ENCODE data around the gene AATF. TPM values are rescaled to one million over a fixed set of nuclear protein-coding genes. Genes with fewer than 3 reads are reported as not detected.

Gene AATF
- total RNA-seq, 1 experiment from 2014 or later = 54.7 TPM

- in situ Hi-C loops (cut with HindIII; ENCODE audit: low sequenced_read_pairs) = no loop called here
- DNase-seq (ENCODE audit: low spot score) = no peak
Measured at GRCh38 chr17:36951084-36951789, 2.5 kb downstream of the AATF start.

DNA sequence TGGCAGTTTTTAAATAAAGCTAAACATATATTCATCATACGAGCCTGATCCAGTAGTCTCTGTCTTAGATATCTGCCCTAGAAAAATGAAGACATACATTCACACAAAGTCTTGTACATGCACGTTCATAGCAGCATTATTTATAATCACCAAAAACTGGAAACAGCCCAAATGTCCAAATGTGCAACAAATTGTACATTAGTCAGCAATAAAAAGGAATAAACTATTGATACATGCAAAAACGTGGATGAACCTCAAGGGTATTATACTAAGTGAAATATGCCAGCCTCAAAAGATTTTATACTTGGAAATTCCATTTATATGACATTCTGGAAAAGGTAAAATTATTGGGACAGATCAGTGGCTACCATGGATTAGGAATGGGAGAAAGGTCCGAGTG, 22.8 kb downstream of the AATF start:
- no peak for DNase-seq (ENCODE audit: low spot score)
- in situ Hi-C loops (cut with HindIII; ENCODE audit: low sequenced_read_pairs) = no loop called here

- no peak for DNase-seq (ENCODE audit: low spot score)
Measured at GRCh38 chr17:36972186-36972700, 23.5 kb downstream of the AATF start.

DNA sequence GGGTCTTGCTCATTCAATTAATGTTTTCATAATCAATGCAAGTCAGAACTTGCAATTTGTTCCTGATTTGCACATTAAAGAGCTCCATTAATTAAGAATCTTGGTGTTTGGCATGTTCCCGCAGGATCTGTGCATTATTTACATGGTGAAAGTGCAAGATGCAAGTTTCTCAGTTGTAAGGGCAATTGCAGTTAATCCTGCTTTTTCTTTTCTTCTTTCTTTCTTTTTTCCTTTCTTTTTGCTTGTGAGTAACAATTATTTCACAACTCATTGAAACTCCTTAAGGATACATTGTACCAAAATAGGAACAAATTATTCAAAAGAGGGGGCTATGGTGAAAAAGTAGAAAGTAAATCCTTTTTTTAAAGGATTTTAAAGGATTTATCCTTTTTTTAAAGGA, 24.2 kb downstream of the AATF start:
- no peak for DNase-seq (ENCODE audit: low spot score)
- in situ Hi-C loops (cut with HindIII; ENCODE audit: low sequenced_read_pairs) = no loop called here

More at GRCh38 chr17:36972186-36972700, 23.5 kb downstream of the AATF start:
- in situ Hi-C loops (cut with HindIII; ENCODE audit: low sequenced_read_pairs) = no loop called here

DNA sequence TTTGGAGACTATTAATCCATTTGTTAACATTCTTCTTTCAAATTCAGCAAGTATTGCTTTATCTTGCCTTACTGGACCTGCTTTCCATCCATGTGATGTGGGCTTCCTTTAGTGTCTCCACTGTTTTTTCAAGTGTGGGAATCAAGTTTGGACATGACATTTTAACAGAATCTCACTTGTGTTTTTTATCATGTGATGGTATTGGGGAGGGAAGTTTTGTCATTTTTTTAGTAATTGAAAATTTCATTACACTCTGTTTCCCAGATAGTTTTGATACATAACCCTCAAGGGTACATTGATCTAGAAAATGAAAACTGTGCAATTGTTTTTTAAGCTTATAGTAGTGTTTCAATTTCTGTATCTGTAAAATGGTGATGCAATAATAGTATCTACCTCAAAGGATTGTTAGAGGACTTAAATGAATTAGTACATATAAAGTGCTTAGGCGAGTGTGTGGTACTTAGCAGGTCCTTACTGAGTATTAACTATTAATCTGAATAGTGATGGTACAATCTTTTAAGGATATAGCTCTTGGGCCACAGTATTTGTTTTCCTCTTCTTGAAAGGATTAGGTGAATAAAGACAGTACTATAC, 27.3 kb downstream of the AATF start:
- in situ Hi-C loops (cut with HindIII; ENCODE audit: low sequenced_read_pairs) = no loop called here

GRCh38 chr17:36977066-36977465, 28.3 kb downstream of the AATF start:
- no peak for DNase-seq (ENCODE audit: low spot score)
- in situ Hi-C loops (cut with HindIII; ENCODE audit: low sequenced_read_pairs) = no loop called here

More for the DNA sequence above, 27.3 kb downstream of the AATF start:
- no peak for DNase-seq (ENCODE audit: low spot score)

DNA sequence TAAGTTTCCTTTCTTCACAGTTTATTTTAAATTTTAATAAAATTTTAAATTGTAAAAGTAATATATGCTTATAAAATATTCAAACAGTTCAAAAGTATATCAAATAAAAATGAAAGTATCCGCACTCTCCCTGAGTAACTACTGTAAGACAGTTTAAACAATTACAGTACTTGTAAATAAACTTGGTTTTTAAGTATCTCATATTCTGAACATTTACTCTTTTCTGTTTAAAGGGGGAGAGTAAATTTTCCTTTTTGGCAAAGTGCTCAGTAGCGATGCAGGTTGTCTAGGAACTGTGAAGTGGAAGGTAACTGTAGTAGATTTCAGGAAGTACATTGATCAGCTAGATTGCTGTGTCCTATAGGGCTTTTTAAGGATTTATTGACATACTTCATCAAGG, 28.8 kb downstream of the AATF start:
- DNase-seq (ENCODE audit: low spot score) = no peak
- in situ Hi-C loops (cut with HindIII; ENCODE audit: low sequenced_read_pairs) = no loop called here

GRCh38 chr17:36978810-36979564, 30.2 kb downstream of the AATF start:
- DNase-seq (ENCODE audit: low spot score) = no peak
- in situ Hi-C loops (cut with HindIII; ENCODE audit: low sequenced_read_pairs) = no loop called here

GRCh38 chr17:36979565-36979941, 30.8 kb downstream of the AATF start:
- in situ Hi-C loops (cut with HindIII; ENCODE audit: low sequenced_read_pairs) = no loop called here
- no peak for DNase-seq (ENCODE audit: low spot score)

- in situ Hi-C loops (cut with HindIII; ENCODE audit: low sequenced_read_pairs) = no loop called here
- DNase-seq (ENCODE audit: low spot score) = no peak
Measured at GRCh38 chr17:36980280-36980761, 31.6 kb downstream of the AATF start.

DNA sequence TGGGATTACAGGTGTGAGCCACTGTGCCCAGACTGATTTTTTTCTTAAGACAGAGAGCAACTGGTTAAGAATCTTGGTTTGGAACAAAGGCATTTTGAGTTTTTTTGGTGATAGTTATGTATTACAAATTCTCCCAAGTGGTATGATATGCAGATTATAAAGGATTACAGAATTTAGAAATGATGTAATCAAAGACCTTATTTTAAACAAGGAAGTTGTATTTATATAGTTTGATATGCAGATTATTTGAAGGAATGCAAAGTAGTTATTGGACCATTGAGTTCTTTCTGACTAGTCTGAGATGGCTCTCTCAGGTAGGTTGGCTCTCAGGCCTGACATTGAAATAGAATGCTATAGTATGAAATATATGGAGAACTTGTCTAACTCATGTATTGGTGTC, 34.9 kb downstream of the AATF start:
- in situ Hi-C loops (cut with HindIII; ENCODE audit: low sequenced_read_pairs) = no loop called here
- DNase-seq (ENCODE audit: low spot score) = no peak

- no peak for DNase-seq (ENCODE audit: low spot score)
- in situ Hi-C loops (cut with HindIII; ENCODE audit: low sequenced_read_pairs) = no loop called here
Measured at GRCh38 chr17:36989173-36989572, 40.4 kb downstream of the AATF start.

GRCh38 chr17:36992701-36993100, 43.9 kb downstream of the AATF start:
- DNase-seq (ENCODE audit: low spot score) = no peak
- in situ Hi-C loops (cut with HindIII; ENCODE audit: low sequenced_read_pairs) = no loop called here

DNA sequence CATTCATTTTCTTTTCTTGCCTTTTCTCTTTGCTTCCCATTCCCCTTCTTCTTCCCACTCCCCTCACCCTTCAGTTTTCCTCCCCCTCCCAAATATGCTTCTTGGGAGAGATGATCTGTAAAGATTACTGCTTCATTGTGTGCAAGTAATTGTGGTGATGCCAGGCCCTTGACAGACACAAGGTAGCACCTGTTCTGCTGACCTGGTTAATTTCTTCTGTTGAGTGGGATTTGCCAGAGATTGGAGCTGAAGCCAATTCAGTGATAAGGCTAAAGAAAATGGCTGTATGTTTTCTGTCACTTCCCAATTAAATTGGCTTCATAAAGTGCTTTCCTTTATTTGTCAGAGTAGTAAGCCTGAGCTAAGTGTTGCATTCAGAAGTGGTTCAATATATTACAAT, 44.5 kb downstream of the AATF start:
- peak; percentile 60 for DNase-seq (ENCODE audit: low spot score)
- in situ Hi-C loops (cut with HindIII; ENCODE audit: low sequenced_read_pairs) = no loop called here

- no peak for DNase-seq (ENCODE audit: low spot score)
- in situ Hi-C loops (cut with HindIII; ENCODE audit: low sequenced_read_pairs) = no loop called here
Measured at GRCh38 chr17:36994438-36994837, 45.7 kb downstream of the AATF start.

GRCh38 chr17:36999471-36999870, 50.7 kb downstream of the AATF start:
- no peak for DNase-seq (ENCODE audit: low spot score)
- in situ Hi-C loops (cut with HindIII; ENCODE audit: low sequenced_read_pairs) = no loop called here

- in situ Hi-C loops (cut with HindIII; ENCODE audit: low sequenced_read_pairs) = no loop called here
Measured at GRCh38 chr17:37016780-37017179, 68.0 kb downstream of the AATF start.

DNA sequence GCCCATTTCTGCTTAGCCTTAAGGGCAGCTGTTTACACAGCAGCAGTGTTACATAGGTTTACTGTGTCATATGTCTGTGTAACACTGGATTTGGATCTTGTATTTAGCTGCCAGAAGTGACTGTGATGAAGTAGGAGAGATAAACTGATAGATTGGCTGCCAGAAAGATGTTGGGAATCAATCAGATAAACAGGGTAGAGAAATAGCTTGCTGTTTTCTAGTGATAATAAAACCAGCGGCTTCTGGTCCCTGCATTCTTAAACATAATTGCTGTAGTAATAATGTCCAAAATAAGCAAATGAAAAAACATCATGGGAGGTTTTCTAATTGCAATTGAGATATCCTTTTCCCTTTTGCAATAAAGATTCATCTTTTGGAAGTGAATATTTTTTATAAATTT, 68.7 kb downstream of the AATF start:
- in situ Hi-C loops (cut with HindIII; ENCODE audit: low sequenced_read_pairs) = no loop called here
- DNase-seq (ENCODE audit: low spot score) = no peak

More at GRCh38 chr17:37016780-37017179, 68.0 kb downstream of the AATF start:
- DNase-seq (ENCODE audit: low spot score) = no peak

GRCh38 chr17:37019117-37019740, 70.5 kb downstream of the AATF start:
- no peak for DNase-seq (ENCODE audit: low spot score)
- in situ Hi-C loops (cut with HindIII; ENCODE audit: low sequenced_read_pairs) = no loop called here

- in situ Hi-C loops (cut with HindIII; ENCODE audit: low sequenced_read_pairs) = no loop called here
- no peak for DNase-seq (ENCODE audit: low spot score)
Measured at GRCh38 chr17:37019741-37020129, 71.0 kb downstream of the AATF start.
